Gastroesophageal sphincter (tissue), 4 donors: ENCODE results near the gene TP53TG5. TPM values are rescaled to one million over a fixed set of nuclear protein-coding genes. Genes with fewer than 3 reads are reported as not detected.

ENCODE experiments used
- ATAC-seq: fragments of 150-250 bp; one replicate; pipeline ENCODE4 v1.9.1; 2016; ENCODE audit warnings: mild to moderate bottlenecking, moderate library complexity
- H3K27ac ChIP-seq, 4 donors: fragments of 200-600 bp; sonication (generic) in 3 of 4; 1 replicate in 3 of 4; 2 replicates in 1 of 4; pipeline ENCODE4 v1.5.1; 2016 to 2019
- H3K27me3 ChIP-seq: fragments of 200-600 bp; sonication (generic); one replicate; pipeline ENCODE4 v1.5.1; 2019
- H3K36me3 ChIP-seq, 2 donors: fragments of 200-600 bp; sonication (generic); one replicate each; pipeline ENCODE4 v1.5.1; 2019; ENCODE audit warnings: control low read depth in 1 of 2
- H3K4me1 ChIP-seq, 3 donors: fragments of 200-600 bp; sonication (generic); 1 replicate in 2 of 3; 2 replicates in 1 of 3; pipeline ENCODE4 v1.5.1; 2016 to 2019; ENCODE audit warnings: control low read depth in 2 of 3
- H3K4me3 ChIP-seq, 2 donors: fragments of 200-600 bp; sonication (generic); one replicate each; pipeline ENCODE4 v1.5.1; 2019; ENCODE audit warnings: mild to moderate bottlenecking in 1 of 2, moderate library complexity in 1 of 2
- H3K9me3 ChIP-seq, 3 donors: fragments of 200-600 bp; sonication (generic); one replicate each; pipeline ENCODE4 v1.5.1; 2017 to 2019; ENCODE audit warnings: control low read depth in 2 of 3
- EP300 ChIP-seq: sonication (generic); formaldehyde crosslinking; IDR thresholded peaks from one replicate; pipeline ENCODE4 v1.6.1; 2017; ENCODE audit warnings: antibody characterized with exemption, mild to moderate bottlenecking
- POLR2A ChIP-seq, 2 donors: fragments of 450-650 bp; IDR thresholded peaks; one replicate each; pipeline ENCODE4 v1.6.1; 2017; ENCODE audit warnings: antibody characterized with exemption in 2 of 2, mild to moderate bottlenecking in 2 of 2, moderate library complexity in 1 of 2
- POLR2AphosphoS5 ChIP-seq: sonication (generic); formaldehyde crosslinking; IDR thresholded peaks from one replicate; pipeline ENCODE4 v1.6.1; 2017; ENCODE audit warnings: antibody characterized with exemption
- WGBS, 2 donors: methylation state at CpG; one replicate each; pipeline ENCODE4 v1.1.5; 2018; ENCODE audit warnings: low coverage in 1 of 2; 5-methylcytosine and 5-hydroxymethylcytosine counted together
- total RNA-seq, 4 donors: library from RNA; depleted of rRNA; stranded (reverse); fragments of >200 nt; gene quantifications; one replicate each; pipeline ENCODE4 v1.1.0, GENCODE V29; 2016
- TF ChIP-seq, protein P1 (sequence below), 4 experiments: fragments of 200-600 bp in 2 of 4; fragments of 450-650 bp in 2 of 4; sonication (generic) in 1 of 4; IDR thresholded peaks; one replicate each; pipeline ENCODE4 v1.5.1; 2017 to 2019; ENCODE audit warnings: antibody characterized with exemption in 4 of 4, mild to moderate bottlenecking in 2 of 4, moderate library complexity in 2 of 4

Gene TP53TG5
- total RNA-seq, 4 donors from 2014 or later = not detected

DNA sequence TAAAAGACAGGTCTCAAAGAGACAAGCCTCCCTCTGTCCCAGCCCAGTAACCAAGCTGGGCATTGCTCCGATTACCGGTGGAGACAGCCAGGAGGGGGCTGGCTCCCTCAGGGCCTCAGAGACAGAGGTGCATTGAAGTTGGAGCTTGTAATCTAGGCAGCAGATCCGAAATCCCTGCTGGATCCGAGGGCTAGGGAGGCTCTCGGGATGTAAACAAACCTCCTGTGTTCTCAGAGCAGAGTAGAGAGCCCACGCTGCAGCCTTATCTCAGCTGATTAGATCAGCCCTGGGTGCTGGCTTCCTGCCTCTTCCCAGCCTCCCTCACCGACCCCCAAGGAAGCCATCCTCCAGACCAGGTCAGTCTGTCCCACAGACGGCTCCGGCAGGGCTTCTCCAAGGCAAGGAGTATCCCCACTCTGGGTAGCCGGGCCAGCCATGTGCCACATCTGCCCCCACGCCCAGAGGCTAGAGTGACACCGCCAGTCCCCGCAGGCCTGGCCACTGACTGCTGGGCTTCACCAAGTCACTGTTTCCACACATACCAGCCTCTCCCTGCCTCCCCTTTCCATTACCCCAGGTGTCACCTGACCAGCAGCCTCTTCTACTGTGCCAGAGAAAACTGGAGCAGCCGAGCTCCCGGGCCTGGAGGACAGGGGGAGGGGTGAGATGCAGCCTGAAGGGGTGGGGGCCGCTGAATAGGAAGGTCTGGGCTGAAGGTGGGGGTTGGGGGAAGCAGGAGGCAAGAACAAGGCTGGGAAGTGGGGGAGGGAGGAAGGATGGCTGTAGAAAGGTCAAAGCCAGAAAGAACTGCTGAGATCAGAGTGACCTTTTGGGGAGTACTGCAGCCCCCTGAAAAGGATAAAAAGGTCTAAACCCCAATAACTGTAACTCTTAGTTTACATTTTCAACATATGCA is 35.9 kb downstream of the TP53TG5 start:
- H3K27ac ChIP-seq = peak overlapping the region; percentile 85 to 96 (median 95)
- H3K36me3 ChIP-seq = no peaks in the 10 kb centered on the region
- peak; percentile 58 for ATAC-seq
- peaks cover 16 to 100% (median 83%) of the 10 kb centered on the region in 3 donors for H3K4me1 ChIP-seq
- TF ChIP-seq, protein P1, sequence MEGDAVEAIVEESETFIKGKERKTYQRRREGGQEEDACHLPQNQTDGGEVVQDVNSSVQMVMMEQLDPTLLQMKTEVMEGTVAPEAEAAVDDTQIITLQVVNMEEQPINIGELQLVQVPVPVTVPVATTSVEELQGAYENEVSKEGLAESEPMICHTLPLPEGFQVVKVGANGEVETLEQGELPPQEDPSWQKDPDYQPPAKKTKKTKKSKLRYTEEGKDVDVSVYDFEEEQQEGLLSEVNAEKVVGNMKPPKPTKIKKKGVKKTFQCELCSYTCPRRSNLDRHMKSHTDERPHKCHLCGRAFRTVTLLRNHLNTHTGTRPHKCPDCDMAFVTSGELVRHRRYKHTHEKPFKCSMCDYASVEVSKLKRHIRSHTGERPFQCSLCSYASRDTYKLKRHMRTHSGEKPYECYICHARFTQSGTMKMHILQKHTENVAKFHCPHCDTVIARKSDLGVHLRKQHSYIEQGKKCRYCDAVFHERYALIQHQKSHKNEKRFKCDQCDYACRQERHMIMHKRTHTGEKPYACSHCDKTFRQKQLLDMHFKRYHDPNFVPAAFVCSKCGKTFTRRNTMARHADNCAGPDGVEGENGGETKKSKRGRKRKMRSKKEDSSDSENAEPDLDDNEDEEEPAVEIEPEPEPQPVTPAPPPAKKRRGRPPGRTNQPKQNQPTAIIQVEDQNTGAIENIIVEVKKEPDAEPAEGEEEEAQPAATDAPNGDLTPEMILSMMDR (IDR thresholded peaks at IDR 0.05) = no peak
- TF ChIP-seq EP300 (no peak), POLR2AphosphoS5 (peak; percentile 58), POLR2A (IDR thresholded peaks at IDR 0.05) (peak in 1 of 2 donors; percentile 24)
- no peaks in the 10 kb centered on the region for H3K9me3 ChIP-seq
- H3K4me3 ChIP-seq = peak overlapping the region; percentile 1 to 80
- no peaks in the 10 kb centered on the region for H3K27me3 ChIP-seq
- WGBS, 2 donors = 6% methylated on average over 3 of the region's 16 CpGs; no CpG with 5 or more reads in 1 of the 2 donors

DNA sequence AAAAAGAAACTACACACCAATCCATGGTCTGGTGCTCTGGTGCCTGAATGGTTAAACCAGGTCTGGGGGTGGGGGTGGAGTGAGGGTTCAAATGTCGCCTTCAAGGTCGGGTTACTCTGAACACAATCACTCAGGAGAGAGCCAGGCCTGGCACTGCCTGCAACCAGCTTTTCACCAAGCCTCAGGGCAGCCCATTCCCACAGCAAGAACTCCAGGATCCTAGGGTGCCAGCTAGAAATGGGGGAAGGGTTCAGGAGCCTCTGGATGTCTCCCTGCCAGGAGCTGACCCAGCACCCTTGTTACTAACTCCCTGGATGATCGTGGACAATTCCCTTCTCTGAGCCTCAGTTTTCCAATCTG is 36.6 kb downstream of the TP53TG5 start:
- peak overlapping the region in 1 of 2 donors; percentile 80 for H3K4me3 ChIP-seq
- H3K27me3 ChIP-seq = no peaks in the 10 kb centered on the region
- TF ChIP-seq, protein P1 (IDR thresholded peaks at IDR 0.05) = no peak
- no peak for TF ChIP-seq POLR2A (IDR thresholded peaks at IDR 0.05)
- no peak for TF ChIP-seq EP300
- no peak for TF ChIP-seq POLR2AphosphoS5
- peak overlapping the region; percentile 85 to 96 (median 95) for H3K27ac ChIP-seq
- no peak for ATAC-seq
- no peaks in the 10 kb centered on the region for H3K36me3 ChIP-seq
- peaks cover 18 to 100% (median 86%) of the 10 kb centered on the region in 3 donors for H3K4me1 ChIP-seq
- no peaks in the 10 kb centered on the region for H3K9me3 ChIP-seq
- WGBS, 2 donors = 43% methylated on average over 2 of the region's 3 CpGs; no CpG with 5 or more reads in 1 of the 2 donors

DNA sequence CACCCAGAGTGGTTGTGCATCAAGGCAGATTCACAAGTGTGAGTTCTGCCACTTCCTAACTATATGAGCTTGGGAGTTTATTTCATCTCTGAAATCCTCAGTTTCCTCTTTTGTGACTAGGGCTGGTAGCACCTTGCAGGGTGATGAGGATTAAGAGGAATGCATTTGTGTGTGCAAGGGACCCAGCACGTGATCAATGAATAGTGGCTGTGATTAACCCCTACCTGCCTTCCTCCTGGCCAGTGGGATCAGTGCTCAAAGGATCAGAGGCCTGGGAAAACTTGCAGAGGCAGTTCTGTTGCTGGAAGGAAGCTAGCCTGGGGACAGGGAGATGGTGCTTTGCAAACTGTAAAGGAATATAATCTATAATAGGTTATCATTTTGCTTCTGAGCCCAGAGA is 37.2 kb downstream of the TP53TG5 start:
- H3K36me3 ChIP-seq = no peaks in the 10 kb centered on the region
- no peak overlapping the region for H3K4me3 ChIP-seq
- TF ChIP-seq POLR2A (IDR thresholded peaks at IDR 0.05) = no peak
- TF ChIP-seq, protein P1 (IDR thresholded peaks at IDR 0.05) = no peak
- no peak for TF ChIP-seq POLR2AphosphoS5
- TF ChIP-seq EP300 = no peak
- H3K9me3 ChIP-seq = no peaks in the 10 kb centered on the region
- H3K27ac ChIP-seq = peak overlapping the region in 3 of 4 donors; percentile 95 to 96 (median 95)
- H3K4me1 ChIP-seq = peaks cover 18 to 100% (median 80%) of the 10 kb centered on the region in 3 donors
- H3K27me3 ChIP-seq = no peaks in the 10 kb centered on the region
- ATAC-seq = no peak
- 20 to 44% methylated on average over 1 of the region's 1 CpG for WGBS, 2 donors

DNA sequence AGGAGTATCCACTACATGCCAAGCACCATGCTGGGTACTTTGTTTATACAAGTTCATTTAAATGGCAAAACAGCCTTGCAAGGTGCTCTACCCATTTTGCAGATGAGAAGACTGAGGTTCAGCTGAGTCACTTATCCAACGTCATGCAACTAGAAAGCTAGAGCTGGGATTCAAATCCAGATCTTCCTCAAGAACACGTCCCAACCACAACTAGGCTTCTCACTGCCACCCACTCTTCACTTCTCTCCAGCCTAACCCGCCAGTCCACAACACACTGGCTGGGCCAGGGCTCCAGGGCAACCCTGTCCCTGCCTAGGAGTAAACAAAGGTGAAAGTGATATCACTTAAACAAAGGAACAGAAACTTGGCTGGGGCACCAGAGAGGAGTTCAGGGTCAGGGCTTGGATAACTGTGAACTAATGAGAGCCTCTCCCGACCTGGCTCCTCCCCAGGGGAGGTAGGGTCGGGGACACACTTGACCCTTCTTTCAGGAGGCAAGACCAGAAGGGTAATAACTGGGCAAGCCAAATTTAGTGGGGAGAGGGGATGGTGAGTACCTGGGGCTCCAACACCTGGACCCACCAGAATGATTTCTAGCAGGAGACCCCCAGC is 37.8 kb downstream of the TP53TG5 start:
- peaks cover 0 to 2% of the 10 kb centered on the region in 2 donors for H3K36me3 ChIP-seq
- no peak for ATAC-seq
- H3K27ac ChIP-seq = peak overlapping the region; percentile 67 to 96 (median 95)
- WGBS, 2 donors = 30 to 62% methylated on average over 2 to 4 of the region's 5 CpGs
- peaks cover 18 to 96% (median 73%) of the 10 kb centered on the region in 3 donors for H3K4me1 ChIP-seq
- no peaks in the 10 kb centered on the region for H3K9me3 ChIP-seq
- no peaks in the 10 kb centered on the region for H3K27me3 ChIP-seq
- H3K4me3 ChIP-seq = no peak overlapping the region
- TF ChIP-seq, protein P1 (IDR thresholded peaks at IDR 0.05) = no peak
- TF ChIP-seq POLR2AphosphoS5 = no peak
- TF ChIP-seq POLR2A (IDR thresholded peaks at IDR 0.05) = no peak
- no peak for TF ChIP-seq EP300
